GM21381 (cell line): ENCODE results near the gene FKBP8.
"Not testable (repeated sequence)": the region's sequence is repeated elsewhere in the genome, so short reads cannot be mapped to it uniquely, and the experiment has no call there.

Source experiments
- ATAC-seq: cut with Tn5 transposase; IDR thresholded peaks from one replicate; pipeline ENCODE4 v1.9.1; 2021; ENCODE audit warnings: mild to moderate bottlenecking, moderate library complexity; ENCODE audit not compliant: unreplicated experiment

FKBP8 gene

GRCh38 chr19:18542941-18543813, at the start of gene FKBP8:
TSS of gene FKBP8 (minus strand) at chr19:18543573. CDS start at chr19:18541970, 1,603 bp downstream.
- peak; percentile 88 for ATAC-seq

- not testable (repeated sequence) for ATAC-seq
Observed at GRCh38 chr19:18592732-18593131, 49.4 kb upstream of the FKBP8 start.

GRCh38 chr19:18591735-18592385, 48.5 kb upstream of the FKBP8 start:
- no peak for ATAC-seq

- ATAC-seq, result no peak
Observed at GRCh38 chr19:18590273-18591272, 47.2 kb upstream of the FKBP8 start.

GRCh38 chr19:18589380-18590272, 46.3 kb upstream of the FKBP8 start:
- ATAC-seq, result peak; percentile 13

- ATAC-seq, result peak; percentile 78
Observed at GRCh38 chr19:18588611-18589379, 45.4 kb upstream of the FKBP8 start, which contains the start of gene REX1BD. TSS of gene REX1BD (plus strand) at chr19:18588798. CDS start at chr19:18588802, 4 bp downstream.

- peak; percentile 9 for ATAC-seq
Observed at GRCh38 chr19:18587962-18588610, 44.7 kb upstream of the FKBP8 start.

- ATAC-seq, result no peak
Observed at GRCh38 chr19:18587561-18587960, 44.2 kb upstream of the FKBP8 start.

- no peak for ATAC-seq
Observed at GRCh38 chr19:18586306-18586705, 42.9 kb upstream of the FKBP8 start.

- no peak for ATAC-seq
Observed at GRCh38 chr19:18580311-18580710, 36.9 kb upstream of the FKBP8 start.

- ATAC-seq, result no peak
Observed at GRCh38 chr19:18577365-18577914, 34.1 kb upstream of the FKBP8 start.

- ATAC-seq, result no peak
Observed at GRCh38 chr19:18576383-18576782, 33.0 kb upstream of the FKBP8 start.

- no peak for ATAC-seq
Observed at GRCh38 chr19:18574691-18575291, 31.4 kb upstream of the FKBP8 start.

GRCh38 chr19:18571564-18572344, 28.4 kb upstream of the FKBP8 start, which contains the start of gene UBA52:
TSS of gene UBA52 (plus strand) at chr19:18571857. CDS start at chr19:18573301, 1,444 bp downstream.
- peak; percentile 87 for ATAC-seq

GRCh38 chr19:18568367-18568766, 25.0 kb upstream of the FKBP8 start:
- ATAC-seq, result no peak

GRCh38 chr19:18566953-18567352, 23.6 kb upstream of the FKBP8 start:
- no peak for ATAC-seq

GRCh38 chr19:18562086-18562485, 18.7 kb upstream of the FKBP8 start:
- ATAC-seq, result no peak
